Astrocyte (in vitro differentiated cells and primary cell): Measurements from ENCODE around the gene SIK3.

Experiments used
- CTCF ChIP-seq: IDR thresholded peaks from 2 replicates; pipeline ENCODE4 v1.5.1; 2011; ENCODE audit warnings: low read depth, mild to moderate bottlenecking, inconsistent platforms, low read length, moderate library complexity; ENCODE audit not compliant: insufficient read depth
- EZH2 ChIP-seq: IDR thresholded peaks from 2 replicates; pipeline ENCODE4 v1.6.1; 2012; ENCODE audit warnings: mild to moderate bottlenecking, low read length, inconsistent platforms; ENCODE audit not compliant: insufficient read depth

GRCh38 chr11:117143390-117143789, 45.2 kb upstream of the SIK3 start:
- TF ChIP-seq CTCF, result no peak
- TF ChIP-seq EZH2, result no peak
